SK-N-DZ (cell line): ENCODE measurements around the gene HIF1A.

ENCODE experiments used
- DNase-seq: peaks from one replicate; pipeline ENCODE4 v3.0.0-alpha.2; 2015; ENCODE audit warnings: low spot score

Gene HIF1A

GRCh38 chr14:61672796-61673195 is 22.5 kb upstream of the HIF1A start:
- DNase-seq = no peak

DNA sequence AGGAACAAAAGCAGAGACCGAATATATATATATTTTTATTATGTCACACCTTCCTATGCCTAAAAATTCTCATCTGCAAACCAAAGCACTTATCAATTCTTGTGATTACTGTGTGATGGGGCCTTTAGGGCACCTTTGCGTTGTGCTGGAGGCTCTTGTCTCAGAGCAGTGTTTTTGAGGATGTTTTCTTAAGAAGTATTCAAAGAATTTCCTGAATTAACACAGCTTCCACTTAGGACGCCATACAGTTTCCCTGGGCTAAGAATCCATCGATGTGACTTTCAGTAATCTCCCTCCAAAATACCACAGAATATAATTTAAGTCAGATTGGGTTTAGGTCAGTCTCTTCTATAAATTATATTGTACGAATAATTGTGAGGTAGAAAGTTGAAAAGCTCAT is 22.0 kb upstream of the HIF1A start:
- DNase-seq = no peak

DNA sequence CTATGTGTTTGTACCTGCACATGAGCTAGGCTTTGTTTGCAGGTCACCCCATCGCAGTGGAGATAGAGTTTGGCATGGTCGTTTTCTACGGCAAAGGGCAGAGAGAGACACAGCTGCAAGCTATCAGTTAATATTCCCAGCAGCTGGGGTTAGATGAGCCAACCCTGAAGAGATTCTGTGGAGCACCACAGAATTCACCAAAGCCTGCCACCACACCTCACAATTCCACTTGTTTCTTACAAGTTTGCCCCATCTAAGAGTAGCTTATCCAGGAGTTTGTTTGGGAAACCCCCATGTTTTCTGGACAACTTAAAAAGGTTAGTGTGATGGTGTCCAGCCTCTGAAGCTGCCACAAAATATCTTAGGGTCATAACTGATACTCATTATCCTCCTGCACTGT is 20.0 kb upstream of the HIF1A start:
- no peak for DNase-seq

- DNase-seq = no peak
Measured at GRCh38 chr14:61677479-61677878, 17.8 kb upstream of the HIF1A start.

- DNase-seq = peak; percentile 30
Measured at GRCh38 chr14:61678975-61679374, 16.3 kb upstream of the HIF1A start.

GRCh38 chr14:61681413-61681812 is 13.9 kb upstream of the HIF1A start:
- DNase-seq = no peak

- DNase-seq = no peak
Measured at GRCh38 chr14:61683108-61683507, 12.2 kb upstream of the HIF1A start.

GRCh38 chr14:61690039-61690438 is 5.3 kb upstream of the HIF1A start:
- DNase-seq = no peak

DNA sequence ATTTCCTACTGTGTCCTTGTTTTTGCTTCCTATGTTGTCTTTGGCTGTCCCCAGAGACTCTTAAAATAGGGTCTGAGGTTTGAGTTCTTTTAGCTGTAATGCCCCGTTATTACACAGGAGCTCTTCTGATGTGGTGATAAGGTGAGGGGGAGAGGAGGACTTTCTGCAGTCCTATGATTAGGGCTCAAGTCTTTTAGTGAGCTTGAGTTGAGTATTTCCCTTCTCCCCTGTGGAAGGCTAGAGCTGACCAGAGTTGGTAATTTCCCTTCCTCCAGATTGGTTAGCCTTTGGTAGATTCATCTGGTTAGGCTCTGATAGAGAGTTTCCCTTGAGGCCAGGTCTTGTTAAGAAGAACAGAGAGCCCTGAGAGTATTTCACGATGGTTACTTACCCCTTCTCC is 4.3 kb upstream of the HIF1A start:
- DNase-seq = no peak

DNA sequence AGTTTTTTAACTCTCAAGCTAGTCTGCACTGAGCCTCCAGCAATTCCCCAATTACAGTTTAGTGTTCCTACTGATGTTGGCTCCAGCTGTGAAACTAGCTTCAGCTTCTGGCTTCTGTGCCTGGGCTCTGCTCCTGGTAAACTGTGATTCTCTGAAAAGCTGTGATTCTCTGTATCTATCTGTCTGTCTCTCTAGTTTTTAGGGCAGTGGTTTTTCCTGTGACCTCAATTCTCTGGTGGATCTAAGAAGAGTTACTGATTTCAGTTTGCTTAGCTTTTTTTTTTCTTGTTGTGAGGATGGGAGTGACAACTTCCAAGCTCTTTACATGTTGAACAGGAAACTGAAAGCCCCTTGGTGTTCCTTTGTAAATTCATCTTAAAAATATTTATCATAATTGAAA is 3.8 kb upstream of the HIF1A start:
- no peak for DNase-seq

DNA sequence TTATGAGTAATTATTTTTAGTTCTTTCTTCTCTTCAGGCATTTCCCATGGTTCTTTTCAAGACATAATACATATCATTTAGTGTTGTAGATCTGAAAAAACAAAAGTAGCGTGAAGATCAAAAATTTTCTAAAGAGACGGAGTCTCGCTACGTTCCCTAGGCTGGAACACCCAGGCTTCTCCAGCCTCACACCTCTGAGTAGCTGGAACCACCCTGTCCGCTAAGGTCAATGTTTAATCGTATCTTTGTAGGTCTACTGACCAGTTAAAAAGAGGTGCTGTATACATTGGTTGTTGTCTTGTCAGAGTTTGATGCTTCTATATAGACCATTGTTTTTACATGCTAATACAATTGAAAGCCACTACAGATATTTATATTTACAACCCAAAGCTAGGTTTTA is 1.3 kb upstream of the HIF1A start:
- DNase-seq = no peak

DNA sequence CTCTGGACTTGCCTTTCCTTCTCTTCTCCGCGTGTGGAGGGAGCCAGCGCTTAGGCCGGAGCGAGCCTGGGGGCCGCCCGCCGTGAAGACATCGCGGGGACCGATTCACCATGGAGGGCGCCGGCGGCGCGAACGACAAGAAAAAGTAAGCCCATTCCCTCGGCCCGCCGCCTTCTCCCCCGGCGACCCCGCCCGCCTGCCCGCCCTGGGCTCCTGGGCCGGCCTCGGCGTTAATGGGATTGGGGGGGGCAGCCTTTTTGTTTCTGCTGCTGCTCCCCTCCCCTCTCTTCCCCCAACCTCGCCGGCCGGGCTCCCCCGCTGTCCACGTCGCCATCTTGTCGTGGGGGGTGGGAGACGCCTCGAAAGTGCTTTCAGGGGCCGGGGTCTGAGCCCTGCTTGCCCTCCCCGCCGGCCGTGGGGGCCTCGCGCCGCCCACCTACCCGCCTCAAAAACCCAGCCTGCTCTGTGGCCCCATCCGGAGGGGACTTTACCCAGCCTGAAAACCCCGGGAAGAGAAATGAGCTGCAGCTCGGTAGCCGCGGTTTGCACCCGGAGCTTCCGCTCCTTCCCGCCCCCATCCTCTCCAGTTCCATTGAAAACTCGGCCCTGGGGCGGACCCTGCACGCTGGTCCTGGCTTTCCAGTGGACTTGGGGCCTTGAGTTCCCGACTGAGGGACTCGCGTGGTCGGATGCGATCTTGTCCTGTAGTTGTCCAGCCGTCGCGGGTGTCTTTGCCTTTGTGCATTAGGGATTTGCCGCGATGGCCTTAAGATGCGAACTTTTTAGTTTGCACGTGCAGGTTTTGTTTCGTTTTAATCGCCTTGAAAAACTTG is 598 bp downstream of the HIF1A start:
- DNase-seq = peak; percentile 57

DNA sequence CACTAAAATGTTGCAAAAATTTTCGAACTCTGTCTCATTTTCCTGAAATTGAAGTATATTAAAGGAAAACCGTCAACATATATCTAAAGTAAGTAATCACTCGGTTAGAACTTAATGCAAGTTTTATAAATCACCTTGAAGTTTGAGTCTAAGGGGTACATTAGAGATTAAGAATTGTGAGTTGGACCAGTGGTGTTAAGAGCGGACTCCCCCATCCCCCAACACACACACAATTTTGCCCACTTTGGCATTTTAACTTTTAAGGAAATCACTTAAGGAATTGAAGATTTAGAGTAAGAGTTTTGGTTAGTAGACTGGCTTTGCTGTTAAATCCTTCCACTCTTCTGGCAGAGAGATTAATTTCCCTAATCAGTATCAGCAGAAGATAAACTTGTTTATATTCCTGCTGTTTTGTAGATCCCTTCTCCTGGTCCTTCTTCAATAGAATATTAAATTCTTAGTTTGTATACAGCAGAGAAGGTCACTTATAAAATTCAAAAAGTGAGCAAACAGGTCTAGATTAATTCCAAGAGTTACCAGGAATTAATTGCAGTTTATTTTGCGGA is 1.5 kb downstream of the HIF1A start:
- no peak for DNase-seq

DNA sequence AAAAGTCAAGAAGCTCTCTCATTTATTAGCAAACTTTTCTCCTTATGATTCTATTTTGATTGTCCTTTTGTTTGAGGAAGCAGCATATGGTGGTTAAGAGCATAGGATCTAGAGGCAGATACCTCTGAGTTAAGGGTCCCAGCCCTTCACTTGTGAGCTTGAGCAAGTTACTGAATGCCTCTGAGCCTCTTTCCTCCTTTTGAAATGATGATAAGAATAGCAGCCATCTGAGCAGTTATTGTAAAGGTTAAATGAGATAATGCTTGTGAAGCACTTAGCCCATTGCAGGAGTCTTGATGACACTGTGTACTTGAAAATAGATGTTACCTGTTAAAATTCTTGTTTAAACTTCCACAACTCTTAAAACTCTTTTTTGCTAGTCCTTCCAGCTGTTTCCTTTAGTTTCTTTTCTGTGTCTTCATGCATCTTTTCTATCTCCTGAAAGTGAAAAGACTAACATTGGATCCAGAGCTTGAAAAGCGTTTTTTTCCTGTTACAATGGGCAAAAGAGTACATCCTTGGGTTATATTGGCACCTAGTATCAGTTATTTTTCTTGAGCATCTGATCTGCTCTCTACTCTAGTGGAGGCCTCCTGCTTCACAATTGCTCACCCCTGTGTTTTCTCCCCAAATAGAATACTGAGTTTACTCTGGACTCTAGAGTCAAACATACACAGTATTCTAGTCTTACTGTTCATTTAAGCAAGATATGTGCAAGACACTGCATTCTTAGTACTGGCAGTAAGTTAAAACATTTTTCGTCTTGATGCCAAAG is 3.1 kb downstream of the HIF1A start:
- DNase-seq = no peak

DNA sequence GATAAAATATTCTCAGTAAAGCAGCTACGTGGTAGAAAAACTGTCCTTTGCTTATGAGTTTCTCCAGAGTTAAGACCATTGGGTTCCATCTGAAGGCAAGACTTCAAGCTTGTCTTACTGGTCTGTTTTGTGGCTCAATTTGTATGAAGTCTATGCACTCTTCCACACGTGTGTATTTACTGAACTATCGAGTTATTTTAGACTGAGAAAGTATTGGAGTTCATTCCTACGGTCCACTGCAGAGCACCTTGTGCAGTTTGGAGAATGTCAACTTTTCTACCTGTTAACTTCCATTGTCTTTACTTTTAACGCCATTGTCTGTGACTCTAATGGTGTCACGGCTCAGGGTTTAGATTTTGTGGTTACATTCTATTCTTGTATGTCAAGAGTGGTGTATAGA is 3.7 kb downstream of the HIF1A start:
- no peak for DNase-seq

DNA sequence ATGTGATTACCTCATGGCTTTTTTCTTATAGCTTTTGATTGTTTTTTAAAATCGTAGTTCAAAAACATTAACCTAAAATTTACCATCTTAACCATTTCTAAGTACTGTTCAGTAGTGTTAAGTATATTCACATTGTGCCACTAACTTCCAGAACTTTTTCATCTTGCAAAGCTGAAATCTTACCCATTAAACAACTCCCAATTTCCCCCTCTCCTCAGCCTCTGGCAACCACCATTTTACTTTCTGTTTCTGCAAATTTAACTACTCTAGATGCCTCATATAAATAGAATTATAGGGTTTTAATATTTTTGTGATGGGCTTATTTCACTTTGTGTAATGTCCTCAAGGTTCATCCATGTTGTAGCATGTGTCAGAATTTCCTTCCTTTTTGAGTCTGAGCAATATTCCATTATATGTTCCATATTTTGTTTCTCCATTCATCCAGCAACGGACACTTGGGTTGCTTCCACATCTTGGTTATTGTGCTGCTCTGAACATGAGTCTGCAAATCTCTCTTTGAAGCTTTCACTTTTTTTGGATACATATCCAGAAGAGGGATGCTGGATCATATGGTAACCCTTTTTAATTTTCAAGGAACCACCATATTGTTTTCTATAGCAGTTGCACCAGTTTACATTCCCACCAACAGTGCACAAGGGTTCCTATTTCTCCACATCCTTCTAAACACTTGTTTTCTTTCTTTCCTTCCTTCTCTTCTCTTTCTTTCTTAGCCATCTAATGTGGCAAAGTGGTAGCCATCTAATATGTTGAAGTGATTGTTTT is 5.0 kb downstream of the HIF1A start:
- no peak for DNase-seq

GRCh38 chr14:61701946-61702345 is 6.6 kb downstream of the HIF1A start:
- no peak for DNase-seq

GRCh38 chr14:61703342-61704129 is 8.2 kb downstream of the HIF1A start:
- no peak for DNase-seq

- DNase-seq = no peak
Measured at GRCh38 chr14:61704554-61704953, 9.2 kb downstream of the HIF1A start.

DNA sequence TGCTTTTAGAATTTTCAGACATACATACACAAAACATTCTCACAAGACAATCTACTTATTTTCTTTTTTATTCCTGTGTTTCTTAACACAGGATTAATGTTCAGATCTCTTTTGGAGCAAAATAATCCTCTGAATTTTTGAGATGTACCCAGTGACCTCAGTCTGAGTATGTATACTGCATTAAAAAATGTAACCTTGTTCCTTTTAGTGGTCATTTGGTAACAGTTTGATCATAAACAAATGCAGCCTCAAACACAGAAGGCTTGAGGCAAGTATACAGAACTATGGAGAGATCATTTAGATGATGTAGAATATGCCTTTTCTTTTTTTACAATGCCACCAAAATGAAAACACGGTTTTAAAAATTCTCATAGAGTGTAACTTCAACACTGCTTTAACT is 9.7 kb downstream of the HIF1A start:
- no peak for DNase-seq

DNA sequence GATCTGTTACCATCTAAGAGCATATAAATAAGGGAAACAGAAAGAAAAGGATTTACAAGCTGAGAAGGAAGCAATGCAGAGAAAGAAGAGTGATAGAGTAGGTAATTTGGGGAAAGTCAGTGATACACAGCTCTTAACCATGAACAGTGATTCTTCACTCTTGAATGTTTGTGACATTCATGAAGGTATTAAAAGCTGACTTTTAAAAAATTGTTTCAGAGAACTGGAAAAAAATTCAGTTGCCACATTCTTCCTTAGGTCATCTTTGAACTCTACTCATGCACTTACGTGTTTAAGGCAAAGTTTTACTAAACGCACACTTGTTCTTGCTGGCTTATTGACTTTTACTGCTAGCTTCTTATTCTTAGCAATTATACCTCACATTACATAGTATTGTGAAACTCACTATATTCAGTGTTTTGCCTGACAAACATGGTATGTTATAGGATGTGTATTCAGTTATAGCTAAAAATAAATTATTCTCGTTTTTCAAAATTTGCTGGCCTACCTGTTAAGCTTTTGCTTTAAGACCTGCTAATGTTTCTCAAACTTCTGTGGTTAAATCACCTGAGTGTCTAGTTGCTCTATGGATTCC is 10.9 kb downstream of the HIF1A start:
- DNase-seq = no peak
